Calu3 (cell line): Measurements from ENCODE around the gene SAMD4B. TPM values are rescaled to one million over a fixed set of nuclear protein-coding genes. Genes with fewer than 3 reads are reported as not detected.

Experiments
- BruUV-seq: library from RNA; stranded (reverse); fragments of 400-500 nt; replicated peaks from 2 replicates; lab custom pipeline; 2021; lab: Mats Ljungman, UMichigan
- CTCF ChIA-PET: fragments of 300-600 bp; sonication (Branson Sonifier 250); formaldehyde crosslinking; loops from one replicate; lab custom pipeline; 2022; ENCODE audit warnings: antibody characterized with exemption; lab: Charles Lee
- DNase-seq: peaks from one replicate; pipeline ENCODE4 v3.0.0; 2022
- H3K27ac Mint-ChIP-seq: one replicate; pipeline ENCODE4 v1.8.0; 2022; ENCODE audit warnings: mixed read lengths; ENCODE audit not compliant: unreplicated experiment
- H3K27me3 Mint-ChIP-seq: one replicate; pipeline ENCODE4 v1.8.0; 2022; ENCODE audit warnings: mixed read lengths; ENCODE audit not compliant: unreplicated experiment
- H3K36me3 Mint-ChIP-seq: one replicate; pipeline ENCODE4 v1.8.0; 2022; ENCODE audit warnings: mild to moderate bottlenecking, moderate library complexity, mixed read lengths; ENCODE audit not compliant: insufficient read depth, unreplicated experiment
- H3K4me1 Mint-ChIP-seq: one replicate; pipeline ENCODE4 v1.8.0; 2022; ENCODE audit warnings: mild to moderate bottlenecking, low read depth, mixed read lengths; ENCODE audit not compliant: unreplicated experiment
- H3K4me3 Mint-ChIP-seq: one replicate; pipeline ENCODE4 v1.8.0; 2022; ENCODE audit warnings: mild to moderate bottlenecking, low read depth, moderate library complexity, mixed read lengths; ENCODE audit not compliant: unreplicated experiment
- H3K9me3 Mint-ChIP-seq: one replicate; pipeline ENCODE4 v1.8.0; 2022; ENCODE audit warnings: low read depth, mixed read lengths; ENCODE audit not compliant: unreplicated experiment
- intact Hi-C: fragments of 100-400 bp; cut with micrococcal nuclease; formaldehyde crosslinking; loops from one replicate; pipeline ENCODE4 v1.10.0; 2022; ENCODE audit not compliant: unreplicated experiment
- total RNA-seq: library from RNA; stranded (reverse); gene quantifications from 2 replicates; pipeline ENCODE4 v1.2.3, GENCODE V29; 2022
- TF ChIP-seq, protein P1 (sequence below): fragments of 200-600 bp; IDR thresholded peaks from one replicate; pipeline ENCODE4 v1.8.0; 2022; ENCODE audit warnings: antibody characterized with exemption; ENCODE audit not compliant: unreplicated experiment

SAMD4B gene
- total RNA-seq, 1 experiment from 2014 or later: 214 TPM

DNA sequence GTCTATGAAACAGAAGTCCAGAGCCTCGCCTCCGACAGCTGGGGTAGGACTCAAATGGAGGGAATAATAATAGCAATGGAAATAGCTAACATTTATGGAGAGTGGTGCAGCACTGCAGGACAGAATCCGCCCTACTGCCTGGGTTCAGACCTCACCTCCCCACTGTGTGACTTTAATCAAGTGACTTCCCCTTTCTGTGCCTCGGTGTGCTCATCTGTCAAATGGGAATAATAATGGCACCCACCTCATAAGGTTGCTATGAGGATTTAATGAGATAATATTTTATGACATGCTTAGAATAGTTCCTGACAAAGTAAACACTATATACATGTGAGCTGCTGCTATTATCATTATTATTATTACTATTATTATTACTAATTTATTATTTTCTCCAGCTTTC is 24.7 kb upstream of the SAMD4B start:
- BruUV-seq: no TSS peak
- TF ChIP-seq, protein P1, sequence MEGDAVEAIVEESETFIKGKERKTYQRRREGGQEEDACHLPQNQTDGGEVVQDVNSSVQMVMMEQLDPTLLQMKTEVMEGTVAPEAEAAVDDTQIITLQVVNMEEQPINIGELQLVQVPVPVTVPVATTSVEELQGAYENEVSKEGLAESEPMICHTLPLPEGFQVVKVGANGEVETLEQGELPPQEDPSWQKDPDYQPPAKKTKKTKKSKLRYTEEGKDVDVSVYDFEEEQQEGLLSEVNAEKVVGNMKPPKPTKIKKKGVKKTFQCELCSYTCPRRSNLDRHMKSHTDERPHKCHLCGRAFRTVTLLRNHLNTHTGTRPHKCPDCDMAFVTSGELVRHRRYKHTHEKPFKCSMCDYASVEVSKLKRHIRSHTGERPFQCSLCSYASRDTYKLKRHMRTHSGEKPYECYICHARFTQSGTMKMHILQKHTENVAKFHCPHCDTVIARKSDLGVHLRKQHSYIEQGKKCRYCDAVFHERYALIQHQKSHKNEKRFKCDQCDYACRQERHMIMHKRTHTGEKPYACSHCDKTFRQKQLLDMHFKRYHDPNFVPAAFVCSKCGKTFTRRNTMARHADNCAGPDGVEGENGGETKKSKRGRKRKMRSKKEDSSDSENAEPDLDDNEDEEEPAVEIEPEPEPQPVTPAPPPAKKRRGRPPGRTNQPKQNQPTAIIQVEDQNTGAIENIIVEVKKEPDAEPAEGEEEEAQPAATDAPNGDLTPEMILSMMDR: no peak
- Mint-ChIP-seq H3K4me3 (no peak overlapping the region), H3K4me1 (peaks cover 18% of the 10 kb centered on the region), H3K9me3 (no peaks in the 10 kb centered on the region), H3K27me3 (peaks cover 39% of the 10 kb centered on the region), H3K27ac (no peak overlapping the region), H3K36me3 (peaks cover 29% of the 10 kb centered on the region)
- DNase-seq: no peak
- CTCF ChIA-PET: no interaction called here
- intact Hi-C loops: no loop called here

DNA sequence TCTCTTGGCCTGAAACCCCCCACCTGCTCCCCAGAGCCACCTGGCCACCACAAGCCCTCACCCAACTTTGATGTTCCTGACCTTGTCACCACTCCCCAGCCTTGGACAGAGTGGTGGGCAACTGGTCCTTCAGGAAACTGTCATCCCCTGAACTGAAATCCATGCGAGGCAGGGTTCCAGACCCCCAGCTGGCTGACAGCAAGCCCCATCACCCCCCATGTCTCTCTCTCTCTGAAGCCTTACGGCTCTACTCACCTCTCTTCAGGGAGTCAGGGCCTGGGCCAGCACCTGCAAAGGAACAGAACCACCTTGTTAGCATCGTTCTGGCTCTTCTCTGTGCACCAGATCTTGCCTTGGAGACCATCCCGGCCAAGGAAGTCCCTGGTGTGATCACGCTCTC is 24.1 kb upstream of the SAMD4B start:
- Mint-ChIP-seq H3K9me3 (no peaks in the 10 kb centered on the region), H3K27ac (no peak overlapping the region), H3K36me3 (peaks cover 29% of the 10 kb centered on the region), H3K4me1 (peaks cover 18% of the 10 kb centered on the region), H3K4me3 (no peak overlapping the region), H3K27me3 (peaks cover 45% of the 10 kb centered on the region)
- CTCF ChIA-PET: no interaction called here
- DNase-seq: no peak
- TF ChIP-seq, protein P1: no peak
- intact Hi-C loops: no loop called here
- BruUV-seq: no TSS peak

DNA sequence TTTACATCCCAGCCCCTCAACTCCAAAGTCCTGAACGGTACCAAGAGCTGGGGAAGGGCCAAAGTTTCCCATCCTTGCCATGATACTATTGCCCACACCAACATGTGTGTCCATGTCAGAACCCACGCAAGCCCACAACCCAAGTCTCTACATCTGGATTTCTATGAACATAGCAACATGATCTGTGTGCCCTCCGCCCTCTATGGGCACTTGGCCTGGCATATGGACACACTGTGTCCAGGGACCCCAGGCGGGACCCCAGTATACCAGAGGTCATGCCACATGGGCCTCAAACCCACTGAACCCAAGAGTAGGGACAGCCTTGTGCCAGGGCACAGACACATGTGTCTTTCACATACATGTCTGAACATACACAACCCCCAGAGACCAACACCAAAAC is 23.5 kb upstream of the SAMD4B start:
- CTCF ChIA-PET: no interaction called here
- Mint-ChIP-seq H3K4me3 (peak overlapping the region; percentile 79), H3K4me1 (peaks cover 18% of the 10 kb centered on the region), H3K27ac (no peak overlapping the region), H3K9me3 (no peaks in the 10 kb centered on the region), H3K36me3 (peaks cover 26% of the 10 kb centered on the region), H3K27me3 (peaks cover 51% of the 10 kb centered on the region)
- BruUV-seq: no TSS peak
- intact Hi-C loops: no loop called here
- no peak for DNase-seq
- TF ChIP-seq, protein P1: no peak

DNA sequence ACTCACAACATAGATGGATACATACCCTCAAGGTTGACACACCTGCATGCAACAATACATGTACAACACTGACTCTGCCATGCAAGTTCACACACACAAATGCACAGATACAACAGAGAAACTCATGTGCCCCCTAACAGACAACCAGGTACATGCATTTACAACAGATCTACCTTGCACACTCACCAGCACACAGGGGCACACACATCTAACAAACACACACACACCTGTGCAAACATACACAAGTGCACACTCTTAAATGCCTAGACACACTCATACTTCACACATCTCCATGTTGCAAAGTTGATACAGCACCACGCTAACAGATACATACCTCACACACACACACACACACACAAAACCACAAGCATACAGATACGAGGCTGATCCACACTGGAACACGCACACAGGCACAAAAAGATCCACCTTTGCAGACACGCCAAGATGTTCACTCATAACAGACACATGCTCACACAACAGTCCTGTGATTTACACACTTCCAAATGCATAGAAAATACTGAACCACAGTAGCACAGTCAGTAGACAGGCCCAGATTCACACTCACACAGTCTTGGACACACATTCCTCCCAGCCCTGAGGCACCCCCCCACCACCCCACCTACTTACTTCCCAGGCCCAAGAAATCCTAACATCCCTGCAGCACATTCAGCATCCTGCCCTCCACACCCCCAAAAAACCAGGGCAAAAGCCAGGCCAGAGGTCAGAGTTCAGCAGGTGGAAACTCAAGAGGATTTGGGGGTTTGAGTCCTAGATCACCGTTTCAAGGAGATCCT is 22.9 kb upstream of the SAMD4B start:
- TF ChIP-seq, protein P1: no peak

More for the DNA sequence above, 22.9 kb upstream of the SAMD4B start:
- peaks cover 18% of the 10 kb centered on the region for H3K4me1 Mint-ChIP-seq
- H3K27ac Mint-ChIP-seq: no peak overlapping the region
- DNase-seq: no peak
- BruUV-seq: no TSS peak
- H3K27me3 Mint-ChIP-seq: peaks cover 57% of the 10 kb centered on the region
- H3K36me3 Mint-ChIP-seq: peaks cover 23% of the 10 kb centered on the region
- intact Hi-C loops: no loop called here
- CTCF ChIA-PET: no interaction called here
- H3K9me3 Mint-ChIP-seq: no peaks in the 10 kb centered on the region
- H3K4me3 Mint-ChIP-seq: peak overlapping the region; percentile 79
